ENCODE results near the gene CEP112. TPM values are rescaled to one million over a fixed set of nuclear protein-coding genes. Genes with fewer than 3 reads are reported as not detected.

Gene CEP112
- polyA plus RNA-seq, 1 experiment = 5.7 TPM

GRCh38 chr17:66076546-66077190 is 115.3 kb downstream of the CEP112 start:
- ChIA-PET POLR2A (no interaction called here), CTCF (no interaction called here)
- H3K27ac ChIP-seq (ENCODE audit: low read depth, low read length) = no peak overlapping the region

GRCh38 chr17:66073384-66073783 is 118.5 kb downstream of the CEP112 start:
- ChIA-PET CTCF (no interaction called here), POLR2A (no interaction called here)

More at GRCh38 chr17:66076546-66077190, 115.3 kb downstream of the CEP112 start:
- DNase-seq (ENCODE audit: low read depth, low spot score) = no peak
- H3K4me3 ChIP-seq (ENCODE audit: low read depth, low read length) = no peak overlapping the region
- no peaks in the 10 kb centered on the region for H3K9me3 ChIP-seq (ENCODE audit: control insufficient read depth, insufficient read depth, low read length)
- no peak for TF ChIP-seq CTCF (IDR thresholded peaks at IDR 0.05; ENCODE audit: low read depth, low read length)
- no peaks in the 10 kb centered on the region for H3K27me3 ChIP-seq (ENCODE audit: control insufficient read depth, insufficient read depth, low read length)

GRCh38 chr17:66063686-66064085 is 128.2 kb downstream of the CEP112 start:
- Histone ChIP-seq H3K27me3 (ENCODE audit: control insufficient read depth, insufficient read depth, low read length) (no peaks in the 10 kb centered on the region), H3K9me3 (ENCODE audit: control insufficient read depth, insufficient read depth, low read length) (no peaks in the 10 kb centered on the region), H3K27ac (ENCODE audit: low read depth, low read length) (no peak overlapping the region), H3K4me3 (ENCODE audit: low read depth, low read length) (no peak overlapping the region)
- no peak for TF ChIP-seq CTCF (IDR thresholded peaks at IDR 0.05; ENCODE audit: low read depth, low read length)
- ChIA-PET CTCF (no interaction called here), POLR2A (no interaction called here)
- DNase-seq (ENCODE audit: low read depth, low spot score) = no peak

More at GRCh38 chr17:66073384-66073783, 118.5 kb downstream of the CEP112 start:
- Histone ChIP-seq H3K9me3 (ENCODE audit: control insufficient read depth, insufficient read depth, low read length) (no peaks in the 10 kb centered on the region), H3K4me3 (ENCODE audit: low read depth, low read length) (no peak overlapping the region), H3K27me3 (ENCODE audit: control insufficient read depth, insufficient read depth, low read length) (no peaks in the 10 kb centered on the region), H3K27ac (ENCODE audit: low read depth, low read length) (no peak overlapping the region)
- DNase-seq (ENCODE audit: low read depth, low spot score) = no peak
- TF ChIP-seq CTCF (IDR thresholded peaks at IDR 0.05; ENCODE audit: low read depth, low read length) = no peak

GRCh38 chr17:66056148-66056547 is 135.8 kb downstream of the CEP112 start:
- H3K27me3 ChIP-seq (ENCODE audit: control insufficient read depth, insufficient read depth, low read length) = no peaks in the 10 kb centered on the region
- no peak overlapping the region for H3K4me3 ChIP-seq (ENCODE audit: low read depth, low read length)
- POLR2A ChIA-PET = no interaction called here
- no peaks in the 10 kb centered on the region for H3K9me3 ChIP-seq (ENCODE audit: control insufficient read depth, insufficient read depth, low read length)
- no peak overlapping the region for H3K27ac ChIP-seq (ENCODE audit: low read depth, low read length)
- no peak for TF ChIP-seq CTCF (IDR thresholded peaks at IDR 0.05; ENCODE audit: low read depth, low read length)
- no peak for DNase-seq (ENCODE audit: low read depth, low spot score)
- CTCF ChIA-PET = no interaction called here

- Histone ChIP-seq H3K27me3 (ENCODE audit: control insufficient read depth, insufficient read depth, low read length) (no peaks in the 10 kb centered on the region), H3K9me3 (ENCODE audit: control insufficient read depth, insufficient read depth, low read length) (no peaks in the 10 kb centered on the region), H3K4me3 (ENCODE audit: low read depth, low read length) (no peak overlapping the region), H3K27ac (ENCODE audit: low read depth, low read length) (no peak overlapping the region)
- no peak for DNase-seq (ENCODE audit: low read depth, low spot score)
- TF ChIP-seq CTCF (IDR thresholded peaks at IDR 0.05; ENCODE audit: low read depth, low read length) = no peak
- ChIA-PET POLR2A (no interaction called here), CTCF (interaction anchor here (0.5 kb wide), 1 partner anchor 479 kb away, joined by 3 read pairs; no protein-coding TSS in a partner anchor)
These were observed 137.7 kb downstream of the CEP112 start for GRCh38 chr17:66054242-66054641.

Measured in AG04450 (cell line).